DND-41 (cell line): ENCODE data around the gene MCF2L2.

Experiments used
- CTCF ChIP-seq: IDR thresholded peaks from 2 replicates; pipeline ENCODE4 v1.5.1; 2012; ENCODE audit warnings: borderline replicate concordance, low read length, moderate library complexity, mild to moderate bottlenecking; ENCODE audit not compliant: poor library complexity, severe bottlenecking; ENCODE audit errors: extremely low read depth
- EZH2 ChIP-seq: IDR thresholded peaks from 3 replicates; pipeline ENCODE4 v1.6.1; 2012; ENCODE audit warnings: borderline replicate concordance, low read depth, mild to moderate bottlenecking, moderate library complexity, low read length, inconsistent platforms; ENCODE audit not compliant: severe bottlenecking

- TF ChIP-seq CTCF = no peak
- TF ChIP-seq EZH2 = no peak
Measured at GRCh38 chr3:183182073-183182472, 246.3 kb downstream of the MCF2L2 start.
